Stomach (tissue), 9 donors: ENCODE data around the gene AKR1A1. TPM values are rescaled to one million over a fixed set of nuclear protein-coding genes. Genes with fewer than 3 reads are reported as not detected.

Source experiments
- DNase-seq, 2 donors: peaks; one replicate each; pipeline versions ENCODE4 v3.0.0 to v3.0.0-alpha.2; 2013 to 2019
- H3K27ac ChIP-seq, 5 donors: fragments of 200-600 bp in 4 of 5; sonication (generic) in 4 of 5; one replicate each; pipeline ENCODE4 v1.5.1; 2013 to 2019; ENCODE audit warnings: mild to moderate bottlenecking in 1 of 5, moderate library complexity in 1 of 5
- H3K27me3 ChIP-seq, 3 donors: fragments of 200-600 bp; sonication (generic); one replicate each; pipeline ENCODE4 v1.5.1; 2017 to 2019; ENCODE audit warnings: mixed run types in 1 of 3
- H3K36me3 ChIP-seq, 4 donors: fragments of 200-600 bp; sonication (generic); 1 replicate in 3 of 4; 2 replicates in 1 of 4; pipeline ENCODE4 v1.5.1; 2016 to 2019
- H3K4me1 ChIP-seq, 4 donors: fragments of 200-600 bp; sonication (generic); one replicate each; pipeline ENCODE4 v1.5.1; 2016 to 2019
- H3K4me3 ChIP-seq, 4 donors: fragments of 200-600 bp; sonication (generic) in 3 of 4; one replicate each; pipeline ENCODE4 v1.5.1; 2016 to 2019; ENCODE audit warnings: mild to moderate bottlenecking in 1 of 4
- H3K9me3 ChIP-seq, 4 donors: fragments of 200-600 bp; sonication (generic); one replicate each; pipeline ENCODE4 v1.5.1; 2016 to 2019
- CTCF ChIP-seq, 7 experiments: fragments of 450-650 bp in 4 of 7; fragments of 200-600 bp in 3 of 7; sonication (generic) in 3 of 7; IDR thresholded peaks; one replicate each; pipeline ENCODE4 v1.5.1; 2016 to 2019; ENCODE audit warnings: antibody characterized with exemption in 7 of 7, control low read depth in 2 of 7, mild to moderate bottlenecking in 1 of 7
- EP300 ChIP-seq: sonication (generic); formaldehyde crosslinking; IDR thresholded peaks from one replicate; pipeline ENCODE4 v1.6.1; 2017; ENCODE audit warnings: antibody characterized with exemption
- POLR2A ChIP-seq, 4 donors: fragments of 450-650 bp; IDR thresholded peaks; one replicate each; pipeline ENCODE4 v1.6.1; 2016; ENCODE audit warnings: antibody characterized with exemption in 4 of 4, control low read depth in 2 of 4, mild to moderate bottlenecking in 1 of 4, moderate library complexity in 1 of 4
- POLR2AphosphoS5 ChIP-seq, 3 donors: sonication (generic); formaldehyde crosslinking; IDR thresholded peaks; one replicate each; pipeline ENCODE4 v1.6.1; 2016; ENCODE audit warnings: antibody characterized with exemption in 3 of 3
- WGBS, 5 donors: extraction: QIAGEN DNeasy Blood & Tissue Kit in 3 of 5; methylation state at CpG; one replicate each; pipeline versions ENCODE4 v1.1.5 to v1.1.7; 2013 to 2018; 5-methylcytosine and 5-hydroxymethylcytosine counted together
- intact Hi-C: fragments of 100-400 bp; cut with DNase I; formaldehyde crosslinking; loops from one replicate; pipeline ENCODE4 v1.15.1; 2023; ENCODE audit warnings: low total_unique reads
- polyA plus RNA-seq, 3 donors: library from polyadenylated mRNA; stranded (reverse); fragments of 200-250 nt; gene quantifications; one replicate each; pipeline ENCODE4 v1.2.3, GENCODE V29; 2013
- total RNA-seq, 5 donors: library from RNA; depleted of rRNA; stranded (reverse); fragments of >200 nt; gene quantifications; one replicate each; pipeline versions ENCODE4 v1.1.0 to v1.2.3, GENCODE V29; 2014 to 2016
- donor health status: healthy with polysubstance abuse.
- donor health status: Bipolar disorder and iron deficiency.
- donor health status: healthy.

AKR1A1 gene
- total and polyA plus RNA-seq, 8 donors: 10.5 to 246 (median 184) TPM

- DNase-seq: peak; percentile 79 to 89
- Histone ChIP-seq H3K36me3 (peaks cover 26 to 56% (median 44%) of the 10 kb centered on the region in 4 donors), H3K27ac (no peak overlapping the region), H3K4me3 (no peak overlapping the region), H3K27me3 (no peaks in the 10 kb centered on the region), H3K4me1 (peaks cover 0 to 22% (median 5%) of the 10 kb centered on the region in 4 donors), H3K9me3 (no peaks in the 10 kb centered on the region)
- TF ChIP-seq POLR2AphosphoS5 (IDR thresholded peaks at IDR 0.05): peak; percentile 32 to 90 (median 37)
- TF ChIP-seq POLR2A (IDR thresholded peaks at IDR 0.05): no peak
- TF ChIP-seq CTCF (IDR thresholded peaks at IDR 0.05): peak in 6 of 7 experiments; percentile 95 to 99 (median 97)
- no peak for TF ChIP-seq EP300
- WGBS, 5 donors: 13 to 19% (median 15%) methylated on average over 7 to 8 of the region's 8 CpGs
- intact Hi-C loops: loop anchor here (5.0 kb wide), 3 partner anchors 53 to 208 kb away; no protein-coding TSS in a partner anchor
Observed at GRCh38 chr1:45569962-45570581, 19.4 kb downstream of the AKR1A1 start.

- H3K27ac ChIP-seq: no peak overlapping the region
- 84 to 90% (median 88%) methylated on average over 4 of the region's 4 CpGs for WGBS, 5 donors
- no peak for DNase-seq
- intact Hi-C loops: loop anchor here (5.0 kb wide), 1 partner anchor 63 kb away; no protein-coding TSS in a partner anchor
- peaks cover 0 to 22% (median 5%) of the 10 kb centered on the region in 4 donors for H3K4me1 ChIP-seq
- H3K36me3 ChIP-seq: peaks cover 26 to 56% (median 44%) of the 10 kb centered on the region in 4 donors
- no peak for TF ChIP-seq POLR2AphosphoS5 (IDR thresholded peaks at IDR 0.05)
- TF ChIP-seq EP300: no peak
- no peak for TF ChIP-seq CTCF (IDR thresholded peaks at IDR 0.05)
- TF ChIP-seq POLR2A (IDR thresholded peaks at IDR 0.05): no peak
- H3K4me3 ChIP-seq: no peak overlapping the region
- no peaks in the 10 kb centered on the region for H3K9me3 ChIP-seq
- no peaks in the 10 kb centered on the region for H3K27me3 ChIP-seq
Observed at GRCh38 chr1:45570631-45571030, 20.0 kb downstream of the AKR1A1 start.

GRCh38 chr1:45573231-45573804, 22.7 kb downstream of the AKR1A1 start:
- H3K27me3 ChIP-seq: no peaks in the 10 kb centered on the region
- intact Hi-C loops: loop anchor here (5.0 kb wide), 1 partner anchor 66 kb away; no protein-coding TSS in a partner anchor
- WGBS, 5 donors: 50 to 71% (median 70%) methylated on average over 3 of the region's 3 CpGs
- H3K4me1 ChIP-seq: peaks cover 0 to 7% (median 0%) of the 10 kb centered on the region in 4 donors
- H3K9me3 ChIP-seq: no peaks in the 10 kb centered on the region
- no peak overlapping the region for H3K27ac ChIP-seq
- H3K4me3 ChIP-seq: no peak overlapping the region
- H3K36me3 ChIP-seq: peaks cover 7 to 30% (median 21%) of the 10 kb centered on the region in 4 donors
- TF ChIP-seq CTCF (IDR thresholded peaks at IDR 0.05): no peak
- no peak for TF ChIP-seq POLR2A (IDR thresholded peaks at IDR 0.05)
- no peak for TF ChIP-seq EP300
- TF ChIP-seq POLR2AphosphoS5 (IDR thresholded peaks at IDR 0.05): no peak
- no peak for DNase-seq

- intact Hi-C loops: loop anchor here (5.0 kb wide), 1 partner anchor 67 kb away; no protein-coding TSS in a partner anchor
- no peak overlapping the region for H3K27ac ChIP-seq
- no peaks in the 10 kb centered on the region for H3K27me3 ChIP-seq
- WGBS, 5 donors: 68 to 77% (median 72%) methylated on average over 7 of the region's 7 CpGs
- H3K4me3 ChIP-seq: no peak overlapping the region
- peaks cover 0 to 7% (median 0%) of the 10 kb centered on the region in 4 donors for H3K4me1 ChIP-seq
- no peak for DNase-seq
- peaks cover 5 to 21% (median 12%) of the 10 kb centered on the region in 4 donors for H3K36me3 ChIP-seq
- no peak for TF ChIP-seq CTCF (IDR thresholded peaks at IDR 0.05)
- no peak for TF ChIP-seq POLR2A (IDR thresholded peaks at IDR 0.05)
- TF ChIP-seq POLR2AphosphoS5 (IDR thresholded peaks at IDR 0.05): no peak
- TF ChIP-seq EP300: no peak
- H3K9me3 ChIP-seq: no peaks in the 10 kb centered on the region
Observed at GRCh38 chr1:45574105-45574626, 23.5 kb downstream of the AKR1A1 start.
